WERI-Rb-1 (cell line): ENCODE data around the gene PCNT.
"Not testable (repeated sequence)": the region's sequence is repeated elsewhere in the genome, so short reads cannot be mapped to it uniquely, and the experiment has no call there.

ENCODE experiments used
- DNase-seq: peaks from one replicate; pipeline ENCODE4 v3.0.0-alpha.2; 2020
- H3K27ac ChIP-seq: fragments of 250-450 bp; sonication (Bioruptor Pico); 2 replicates; pipeline ENCODE4 v1.5.1; 2020; ENCODE audit warnings: mild to moderate bottlenecking, moderate library complexity
- H3K27me3 ChIP-seq: fragments of 250-450 bp; sonication (Bioruptor Pico); 2 replicates; pipeline ENCODE4 v1.5.1; 2021; ENCODE audit warnings: mild to moderate bottlenecking, low read depth, moderate library complexity; ENCODE audit not compliant: insufficient read depth, severe bottlenecking
- H3K36me3 ChIP-seq: fragments of 250-450 bp; sonication (Bioruptor Pico); 2 replicates; pipeline ENCODE4 v1.5.1; 2020; ENCODE audit warnings: mild to moderate bottlenecking, moderate library complexity
- H3K4me3 ChIP-seq: 2 replicates; pipeline ENCODE4 v1.5.1; 2011; ENCODE audit warnings: low read depth, mild to moderate bottlenecking, control low read depth, low read length
- H3K9me3 ChIP-seq: fragments of 250-450 bp; sonication (Bioruptor Pico); 2 replicates; pipeline ENCODE4 v1.5.1; 2021; ENCODE audit warnings: mild to moderate bottlenecking, moderate library complexity; ENCODE audit not compliant: severe bottlenecking
- CTCF ChIP-seq: IDR thresholded peaks from 2 replicates; pipeline ENCODE4 v1.5.1; 2011; ENCODE audit warnings: low read depth, mild to moderate bottlenecking, control low read depth, inconsistent platforms, low read length

The PCNT gene

GRCh38 chr21:46457801-46458314, 133.9 kb downstream of the PCNT start:
- TF ChIP-seq CTCF, result no peak
- H3K27ac ChIP-seq, result peak overlapping the region; percentile 90
- DNase-seq, result peak; percentile 51

GRCh38 chr21:46458315-46459023, 134.5 kb downstream of the PCNT start, which contains the start of gene DIP2A:
DIP2A (plus strand) TSS chr21:46458891; CDS start chr21:46459132, 241 bp downstream.
- peak; percentile 48; the same call in 1 of the 2 replicates for TF ChIP-seq CTCF
- H3K36me3 ChIP-seq, result peaks cover 36% of the 10 kb centered on the region
- peak within 1 kb of the TSS; percentile 90 for H3K27ac ChIP-seq
- no peaks in the 10 kb centered on the region for H3K9me3 ChIP-seq
- no peaks in the 10 kb centered on the region for H3K27me3 ChIP-seq
- DNase-seq, result peak; percentile 99
- peak within 1 kb of the TSS; percentile 85 for H3K4me3 ChIP-seq

More at GRCh38 chr21:46457801-46458314, 133.9 kb downstream of the PCNT start:
- peak overlapping the region; percentile 85 for H3K4me3 ChIP-seq
- H3K36me3 ChIP-seq, result peaks cover 30% of the 10 kb centered on the region
- H3K27me3 ChIP-seq, result no peaks in the 10 kb centered on the region
- no peaks in the 10 kb centered on the region for H3K9me3 ChIP-seq

- Histone ChIP-seq H3K36me3 (peaks cover 39% of the 10 kb centered on the region), H3K9me3 (no peaks in the 10 kb centered on the region), H3K27ac (peak overlapping the region; percentile 89), H3K27me3 (no peaks in the 10 kb centered on the region), H3K4me3 (peak overlapping the region; percentile 84)
- TF ChIP-seq CTCF, result peak; percentile 24; the same call in 1 of the 2 replicates
- DNase-seq, result no peak
These were observed 135.0 kb downstream of the PCNT start for GRCh38 chr21:46459024-46459355.

- H3K9me3 ChIP-seq, result no peaks in the 10 kb centered on the region
- peak overlapping the region; percentile 89 for H3K27ac ChIP-seq
- peaks cover 44% of the 10 kb centered on the region for H3K36me3 ChIP-seq
- no peaks in the 10 kb centered on the region for H3K27me3 ChIP-seq
- TF ChIP-seq CTCF, result no peak
- H3K4me3 ChIP-seq, result peak overlapping the region; percentile 84
- peak; percentile 25 for DNase-seq
These were observed 135.6 kb downstream of the PCNT start for GRCh38 chr21:46459356-46460112.

- H3K9me3 ChIP-seq, result no peaks in the 10 kb centered on the region
- no peak overlapping the region for H3K4me3 ChIP-seq
- H3K27ac ChIP-seq, result no peak overlapping the region
- no peak for TF ChIP-seq CTCF
- no peak for DNase-seq
- H3K36me3 ChIP-seq, result peaks cover 36% of the 10 kb centered on the region
- H3K27me3 ChIP-seq, result no peaks in the 10 kb centered on the region
These were observed 138.0 kb downstream of the PCNT start for GRCh38 chr21:46461909-46462308.

GRCh38 chr21:46465153-46465552, 141.2 kb downstream of the PCNT start:
- not testable (repeated sequence) for H3K27me3 ChIP-seq, DNase-seq, H3K27ac ChIP-seq, H3K4me3 ChIP-seq, H3K9me3 ChIP-seq
- peaks cover 43% of the 10 kb centered on the region for H3K36me3 ChIP-seq
